Retinal pigment epithelial cell (primary cell): Measurements from ENCODE around the gene HDAC5.

Experiments
- DNase-seq: peaks from one replicate; pipeline ENCODE4 v3.0.0-alpha.2; 2010; ENCODE audit warnings: low read depth
- H3K4me3 ChIP-seq: 2 replicates; pipeline ENCODE4 v1.5.1; 2011; ENCODE audit warnings: mild to moderate bottlenecking, low read length, control low read depth, moderate library complexity
- TF ChIP-seq, protein P1 (sequence below): conservative IDR thresholded peaks from 2 replicates; pipeline ENCODE4 v1.5.1; 2011; ENCODE audit warnings: low read depth, low read length, control low read depth, inconsistent platforms

HDAC5 gene

GRCh38 chr17:44082256-44082927, 41.0 kb downstream of the HDAC5 start:
- no peak overlapping the region for H3K4me3 ChIP-seq
- TF ChIP-seq, protein P1, sequence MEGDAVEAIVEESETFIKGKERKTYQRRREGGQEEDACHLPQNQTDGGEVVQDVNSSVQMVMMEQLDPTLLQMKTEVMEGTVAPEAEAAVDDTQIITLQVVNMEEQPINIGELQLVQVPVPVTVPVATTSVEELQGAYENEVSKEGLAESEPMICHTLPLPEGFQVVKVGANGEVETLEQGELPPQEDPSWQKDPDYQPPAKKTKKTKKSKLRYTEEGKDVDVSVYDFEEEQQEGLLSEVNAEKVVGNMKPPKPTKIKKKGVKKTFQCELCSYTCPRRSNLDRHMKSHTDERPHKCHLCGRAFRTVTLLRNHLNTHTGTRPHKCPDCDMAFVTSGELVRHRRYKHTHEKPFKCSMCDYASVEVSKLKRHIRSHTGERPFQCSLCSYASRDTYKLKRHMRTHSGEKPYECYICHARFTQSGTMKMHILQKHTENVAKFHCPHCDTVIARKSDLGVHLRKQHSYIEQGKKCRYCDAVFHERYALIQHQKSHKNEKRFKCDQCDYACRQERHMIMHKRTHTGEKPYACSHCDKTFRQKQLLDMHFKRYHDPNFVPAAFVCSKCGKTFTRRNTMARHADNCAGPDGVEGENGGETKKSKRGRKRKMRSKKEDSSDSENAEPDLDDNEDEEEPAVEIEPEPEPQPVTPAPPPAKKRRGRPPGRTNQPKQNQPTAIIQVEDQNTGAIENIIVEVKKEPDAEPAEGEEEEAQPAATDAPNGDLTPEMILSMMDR, result no peak
- DNase-seq, result no peak

DNA sequence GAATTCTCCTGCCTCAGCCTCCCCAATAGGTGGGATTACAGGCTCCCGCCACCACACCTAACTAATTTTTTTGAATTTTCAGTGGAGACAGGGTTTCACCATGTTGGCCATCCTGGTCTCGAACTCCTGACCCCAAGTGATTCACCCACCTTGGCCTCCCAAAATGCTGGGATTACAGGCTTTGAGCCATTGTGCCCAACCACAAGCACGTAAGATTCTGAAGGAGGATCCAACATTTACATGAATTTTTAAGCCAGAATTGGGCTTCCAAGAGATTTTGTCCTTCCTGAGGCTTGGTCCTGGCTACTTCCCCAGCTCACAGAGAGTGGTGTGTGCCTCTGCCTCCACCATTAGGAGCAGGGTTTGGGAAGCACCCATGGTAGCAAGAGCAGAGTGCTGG, 41.8 kb downstream of the HDAC5 start:
- DNase-seq, result no peak
- H3K4me3 ChIP-seq, result no peak overlapping the region
- TF ChIP-seq, protein P1, result no peak

GRCh38 chr17:44079877-44080821, 43.3 kb downstream of the HDAC5 start:
- H3K4me3 ChIP-seq, result no peak overlapping the region
- TF ChIP-seq, protein P1, result no peak
- no peak for DNase-seq

GRCh38 chr17:44078412-44078811, 45.0 kb downstream of the HDAC5 start:
- TF ChIP-seq, protein P1, result no peak

DNA sequence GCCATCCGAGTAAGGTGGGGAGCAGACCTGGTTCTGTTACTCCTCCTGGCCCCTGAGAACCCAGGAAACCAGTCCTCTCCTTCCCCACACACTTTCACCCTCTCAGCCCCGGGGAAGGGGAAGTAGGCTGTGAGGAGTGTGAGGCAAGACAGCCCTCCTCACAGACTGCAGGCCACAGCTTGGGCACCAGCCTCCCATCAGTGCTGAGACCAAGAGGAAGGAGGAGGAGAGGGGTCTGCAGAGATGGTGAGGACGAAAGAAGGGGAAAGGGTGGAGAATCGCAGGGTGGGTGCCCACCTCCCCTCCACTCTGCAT, 45.9 kb downstream of the HDAC5 start:
- DNase-seq, result no peak
- TF ChIP-seq, protein P1, result no peak
- H3K4me3 ChIP-seq, result no peak overlapping the region

More at GRCh38 chr17:44078412-44078811, 45.0 kb downstream of the HDAC5 start:
- H3K4me3 ChIP-seq, result no peak overlapping the region
- no peak for DNase-seq

- H3K4me3 ChIP-seq, result no peak overlapping the region
- TF ChIP-seq, protein P1, result no peak
- no peak for DNase-seq
Measured at GRCh38 chr17:44076716-44077594, 46.5 kb downstream of the HDAC5 start.
